Stimulated activated CD4-positive, alpha-beta T cell treated with anti-CD3 and anti-CD28 coated beads, Interleukin-2, amount 100 ng/mL, for 48 hours (primary cell): ENCODE results near the gene GPR15LG.

Experiments
- DNase-seq, 2 donors: peaks; one replicate each; pipeline ENCODE4 v3.0.0-alpha.2; 2020

The GPR15LG gene

DNA sequence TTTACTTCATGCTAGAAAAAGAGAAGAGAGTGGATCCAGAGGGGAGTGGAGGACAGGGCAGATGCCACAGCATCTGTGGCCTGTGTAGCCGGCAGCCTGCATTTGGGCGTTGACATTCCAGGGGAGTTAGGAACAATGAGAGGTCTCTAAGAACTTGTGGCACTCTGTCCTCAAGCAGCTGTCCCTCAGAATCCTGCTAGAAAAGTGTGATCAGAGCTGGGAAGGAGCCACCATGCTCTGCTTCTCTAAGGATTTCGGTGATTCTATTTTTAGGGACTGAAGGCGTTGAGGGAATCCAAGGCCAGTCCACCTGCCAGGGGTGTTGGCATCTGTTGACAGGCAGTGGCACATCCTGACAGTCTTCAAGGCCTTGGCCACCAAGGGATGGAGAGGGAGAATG, 44.1 kb downstream of the GPR15LG start:
- no peak for DNase-seq

DNA sequence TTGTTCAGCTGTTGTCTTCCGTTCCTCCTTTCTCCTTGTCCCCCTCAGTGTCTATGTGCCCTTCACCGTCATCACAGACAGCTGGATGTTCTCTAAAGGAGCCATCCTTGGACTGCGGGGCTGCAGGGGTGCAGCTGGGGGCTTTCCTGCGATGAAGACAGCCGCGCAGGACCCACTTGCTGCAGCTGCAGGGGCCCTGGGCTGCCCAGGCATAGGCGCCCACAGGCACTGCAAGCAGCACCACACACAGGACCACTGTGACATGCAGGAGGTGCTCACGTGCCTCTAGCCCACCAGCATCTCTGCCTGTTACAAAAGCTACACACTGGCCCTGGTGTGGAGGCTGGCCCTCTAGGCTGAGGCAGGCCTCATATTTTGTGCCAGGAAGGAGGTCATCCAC, 48.3 kb downstream of the GPR15LG start:
- no peak for DNase-seq

DNA sequence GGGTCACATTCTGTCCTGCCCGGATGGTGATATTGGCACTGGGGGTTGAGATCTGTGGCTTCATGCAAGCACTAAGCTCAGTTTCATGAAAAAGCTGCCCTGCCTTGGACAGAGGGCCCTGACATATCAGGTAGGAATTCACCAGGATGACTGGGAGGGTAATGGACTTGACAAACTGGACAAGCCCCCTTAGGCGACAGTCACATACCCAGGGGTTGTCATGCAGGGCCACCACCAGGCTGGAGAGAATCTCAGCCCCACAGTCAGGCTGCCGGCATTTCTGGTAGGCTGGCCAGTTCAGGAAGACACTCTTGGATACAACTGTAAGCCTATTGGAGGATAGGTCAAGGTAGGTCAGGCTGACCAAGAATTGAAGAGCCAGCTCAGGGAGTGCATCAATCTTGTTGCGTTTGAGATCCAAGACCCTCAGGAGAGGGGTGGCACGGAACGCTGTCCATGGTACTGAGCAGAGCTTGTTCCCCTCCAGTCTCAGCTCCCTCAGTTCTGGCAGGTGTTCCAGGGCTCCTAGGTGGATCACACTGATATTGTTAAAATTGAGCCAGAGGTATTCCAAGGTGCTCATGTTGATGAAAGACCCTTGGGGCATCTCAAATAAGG, 50.9 kb downstream of the GPR15LG start:
- DNase-seq = no peak

DNA sequence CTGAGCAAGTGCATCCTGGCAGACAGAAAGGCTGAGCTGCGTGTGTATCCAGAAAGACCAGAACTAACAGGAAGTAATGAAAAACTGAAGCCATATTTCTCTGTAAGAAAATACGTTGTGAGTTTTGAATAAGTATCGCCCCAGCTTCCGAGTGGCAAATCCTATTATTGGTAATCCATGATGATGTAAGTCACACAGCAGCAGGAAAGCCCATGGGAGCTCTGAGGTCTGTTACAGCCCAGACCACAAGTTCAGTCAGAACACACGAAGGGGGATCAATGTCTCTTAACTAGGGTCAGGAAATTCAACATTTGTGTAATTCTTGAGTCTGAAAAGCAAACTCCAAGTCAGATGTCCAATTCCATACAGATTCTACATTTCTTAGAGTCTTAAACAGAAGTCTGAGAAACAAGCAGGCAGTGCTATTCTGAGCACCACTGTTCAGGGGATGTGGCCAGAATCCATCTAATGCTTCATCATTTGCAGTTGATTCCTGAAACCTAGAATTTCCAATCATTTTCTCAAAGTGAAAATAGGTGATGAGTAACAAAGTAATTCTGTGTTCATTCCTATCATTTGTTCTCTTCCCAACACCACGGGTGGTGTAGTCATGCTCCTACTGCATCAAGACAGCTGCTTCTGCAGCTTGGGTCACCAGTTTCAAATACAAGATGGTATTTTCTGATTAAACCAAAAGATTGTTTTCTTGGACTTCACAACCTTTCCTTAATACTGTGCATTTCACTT, 52.0 kb downstream of the GPR15LG start, which contains the start of gene LRIT2:
LRIT2 (minus strand) TSS at position 118 of the 747 bp plus-strand sequence; CDS start at position 94, 24 bp downstream.
- no peak for DNase-seq

DNA sequence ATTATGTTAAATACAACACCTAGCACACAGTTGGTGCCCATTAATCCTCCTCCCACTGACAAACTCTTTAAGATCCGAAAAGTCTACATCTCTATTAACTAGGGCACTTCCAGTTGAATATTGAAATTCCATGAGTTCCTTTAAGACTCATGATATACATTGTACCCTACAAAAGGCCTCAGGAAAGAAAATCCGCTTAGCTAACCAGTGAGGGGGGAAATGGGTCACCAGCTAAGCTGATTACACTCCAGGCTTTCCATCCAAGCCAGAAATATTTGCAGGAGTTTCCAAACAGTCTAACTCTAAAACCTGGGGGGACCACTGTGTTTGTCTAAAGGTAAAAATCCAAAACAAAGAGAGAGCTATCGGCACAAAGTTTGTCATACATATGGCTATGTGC, 53.0 kb downstream of the GPR15LG start:
- DNase-seq = no peak

DNA sequence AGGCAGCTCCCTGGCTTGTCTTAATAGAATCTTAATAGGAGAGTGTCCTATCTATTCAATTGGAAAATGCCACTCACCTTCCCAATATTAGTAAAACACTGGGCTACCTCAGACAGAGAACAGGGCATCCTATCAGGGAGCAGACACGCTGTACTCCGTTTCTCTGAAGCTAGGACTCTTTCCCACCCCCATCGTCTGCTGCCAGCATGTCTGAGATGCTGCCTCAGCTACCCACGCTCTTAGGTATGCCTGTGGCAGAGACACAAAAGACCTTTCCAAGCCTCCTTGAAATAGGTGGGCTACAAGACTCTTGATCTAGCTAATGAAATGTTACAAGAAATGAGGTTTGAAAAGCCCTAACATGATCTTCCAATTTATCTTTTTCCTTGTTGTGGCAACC, 54.2 kb downstream of the GPR15LG start:
- no peak for DNase-seq

DNA sequence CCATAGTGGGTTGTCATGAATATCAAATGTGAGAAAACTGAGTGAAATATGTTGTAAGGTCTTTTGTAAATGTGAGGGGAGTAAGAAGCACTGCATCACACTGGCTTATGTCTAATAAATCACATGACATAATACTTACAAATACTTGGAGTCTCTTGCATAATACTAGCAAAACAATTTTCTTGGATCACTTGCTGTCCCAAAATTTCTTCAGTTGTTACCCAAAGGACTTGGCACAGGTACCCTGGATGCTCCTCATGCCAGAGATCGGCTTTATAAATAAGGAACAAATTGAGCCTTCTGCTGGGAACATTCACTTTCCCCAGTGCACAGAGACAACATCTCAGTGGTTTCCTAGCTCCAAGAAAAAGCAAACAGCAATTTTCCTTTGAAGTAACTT, 56.8 kb downstream of the GPR15LG start:
- no peak for DNase-seq

DNA sequence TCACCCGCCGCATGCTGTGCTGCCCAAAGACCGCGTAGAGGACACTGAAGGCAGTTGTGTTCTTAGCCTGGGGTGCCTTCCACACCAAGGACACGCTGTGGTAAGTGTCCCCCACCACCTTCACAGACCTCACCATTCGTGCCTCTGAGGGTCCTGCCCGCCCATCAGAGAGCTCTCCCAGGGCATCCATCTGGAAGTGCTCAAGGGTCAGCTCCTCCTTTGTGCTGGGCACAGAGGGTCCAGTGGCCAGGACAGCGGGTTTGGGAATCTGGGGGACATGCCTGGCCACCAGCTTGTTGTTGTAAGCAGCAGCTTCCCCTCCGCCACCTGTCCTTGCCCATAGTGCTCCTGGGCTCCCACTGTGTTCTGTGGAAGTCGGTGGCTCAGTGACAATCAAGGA, 58.8 kb downstream of the GPR15LG start:
- DNase-seq = no peak

DNA sequence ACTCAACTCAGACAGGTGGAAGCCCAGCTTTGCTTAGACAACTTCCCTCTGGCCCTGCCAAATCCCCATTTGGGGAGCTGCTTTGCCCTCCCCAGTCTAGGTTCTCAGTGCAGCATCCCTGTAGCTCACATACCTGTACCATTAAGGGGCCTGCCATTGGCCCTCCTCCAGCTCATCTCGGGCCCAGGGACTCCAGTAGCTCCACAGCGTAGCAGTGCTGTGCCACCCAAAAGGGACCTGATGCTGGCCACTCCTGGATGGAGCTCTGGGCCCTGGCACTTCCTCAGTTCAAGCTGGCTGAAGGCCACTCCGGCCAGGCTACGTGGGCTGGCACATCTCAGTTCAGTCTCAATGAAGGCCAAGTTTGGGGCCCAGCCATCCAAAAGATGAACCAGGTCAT, 60.3 kb downstream of the GPR15LG start:
- DNase-seq = no peak

DNA sequence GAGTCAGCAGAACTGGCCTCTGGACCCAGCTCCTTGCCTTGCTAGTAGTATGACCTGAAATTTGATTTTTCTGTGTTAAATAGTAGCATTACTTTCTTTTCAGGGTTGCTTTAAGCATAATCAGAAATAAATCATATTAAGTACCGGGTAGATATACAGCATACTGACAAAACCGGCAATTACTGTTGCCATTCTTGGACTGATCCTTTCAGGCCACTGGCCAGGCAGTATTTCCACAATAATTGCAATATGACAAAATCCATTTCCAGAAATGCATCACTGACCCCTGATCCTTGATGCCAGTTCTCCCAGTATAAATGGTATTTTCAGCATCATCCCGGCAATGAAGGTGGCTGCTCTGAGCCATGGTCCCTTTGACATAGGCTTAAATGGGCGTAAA, 60.9 kb downstream of the GPR15LG start:
- no peak for DNase-seq
